ENCODE data around the gene OR2J3. TPM values are rescaled to one million over a fixed set of nuclear protein-coding genes. Genes with fewer than 3 reads are reported as not detected.
"Not testable (repeated sequence)": the region's sequence is repeated elsewhere in the genome, so short reads cannot be mapped to it uniquely, and the experiment has no call there.

OR2J3 gene
- total and polyA plus RNA-seq, 3 experiments from 2014 or later, result not detected

GRCh38 chr6:29099190-29099589 is 8.7 kb upstream of the OR2J3 start, which contains the start of gene OR2J1:
Gene OR2J1 (plus strand): TSS chr6:29099490. CDS start chr6:29100943, 1,453 bp downstream.
- Histone ChIP-seq H3K27ac (ENCODE audit: low read depth, low read length) (no peak within 1 kb of the TSS), H3K27me3 (ENCODE audit: insufficient read depth, low read length, poor library complexity, severe bottlenecking) (no peaks in the 10 kb centered on the region), H3K36me3 (ENCODE audit: insufficient read depth, low read length) (no peaks in the 10 kb centered on the region), H3K9me3 (ENCODE audit: low read length) (no peaks in the 10 kb centered on the region), H3K4me1 (ENCODE audit: insufficient read depth, low read length) (no peaks in the 10 kb centered on the region), H3K4me3 (ENCODE audit: low read length) (no peak within 1 kb of the TSS)
- ChIA-PET CTCF (no interaction called here), POLR2A (interaction anchor here (0.6 kb wide), 1 partner anchor 1208 kb away, joined by 4 read pairs; no protein-coding TSS in a partner anchor)
- Mint-ChIP-seq H3K9me3 (peaks cover 0 to 1% (median 0%) of the 10 kb centered on the region in 5 donors), H3K36me3 (no peaks in the 10 kb centered on the region), H3K27ac (no peak within 1 kb of the TSS), H3K4me3 (no peak within 1 kb of the TSS), H3K27me3 (peaks cover 12 to 25% of the 10 kb centered on the region in 2 donors), H3K4me1 (no peaks in the 10 kb centered on the region)
- DNase-seq, result no peak

GRCh38 chr6:29112135-29112534 is 4.3 kb downstream of the OR2J3 start:
- peaks cover 5 to 41% of the 10 kb centered on the region in 2 donors for H3K27me3 Mint-ChIP-seq
- Histone ChIP-seq H3K9me3 (ENCODE audit: low read length) (no peaks in the 10 kb centered on the region), H3K4me3 (ENCODE audit: low read length) (no peak overlapping the region), H3K4me1 (ENCODE audit: insufficient read depth, low read length) (no peaks in the 10 kb centered on the region), H3K27ac (ENCODE audit: low read depth, low read length) (no peak overlapping the region), H3K27me3 (ENCODE audit: insufficient read depth, low read length, poor library complexity, severe bottlenecking) (no peaks in the 10 kb centered on the region), H3K36me3 (ENCODE audit: insufficient read depth, low read length) (no peaks in the 10 kb centered on the region)
- ChIA-PET CTCF (no interaction called here), POLR2A (no interaction called here)
- H3K36me3 Mint-ChIP-seq, result no peaks in the 10 kb centered on the region
- H3K27ac Mint-ChIP-seq, result peak overlapping the region in 1 of 8 donors; percentile 60
- DNase-seq, result no peak
- H3K4me3 Mint-ChIP-seq, result no peak overlapping the region
- H3K4me1 Mint-ChIP-seq, result no peaks in the 10 kb centered on the region
- H3K9me3 Mint-ChIP-seq, result no peaks in the 10 kb centered on the region

- POLR2A ChIA-PET; H3K9me3 ChIP-seq (ENCODE audit: low read length); H3K36me3 Mint-ChIP-seq; H3K27ac ChIP-seq (ENCODE audit: low read depth, low read length); H3K4me1 ChIP-seq (ENCODE audit: insufficient read depth, low read length); H3K4me3 ChIP-seq (ENCODE audit: low read length); DNase-seq; H3K4me3 Mint-ChIP-seq; H3K27me3 ChIP-seq (ENCODE audit: insufficient read depth, low read length, poor library complexity, severe bottlenecking); CTCF ChIA-PET; H3K4me1 Mint-ChIP-seq; H3K36me3 ChIP-seq (ENCODE audit: insufficient read depth, low read length); H3K9me3 Mint-ChIP-seq; H3K27ac Mint-ChIP-seq: not testable (repeated sequence)
- peaks cover 9 to 57% of the 10 kb centered on the region in 2 donors for H3K27me3 Mint-ChIP-seq
Observed at GRCh38 chr6:29114964-29115363, 7.1 kb downstream of the OR2J3 start.

- no peak overlapping the region for H3K4me3 Mint-ChIP-seq
- H3K36me3 Mint-ChIP-seq, result no peaks in the 10 kb centered on the region
- Histone ChIP-seq H3K9me3 (ENCODE audit: low read length) (no peaks in the 10 kb centered on the region), H3K27me3 (ENCODE audit: insufficient read depth, low read length, poor library complexity, severe bottlenecking) (no peaks in the 10 kb centered on the region), H3K36me3 (ENCODE audit: insufficient read depth, low read length) (no peaks in the 10 kb centered on the region), H3K27ac (ENCODE audit: low read depth, low read length) (no peak overlapping the region), H3K4me1 (ENCODE audit: insufficient read depth, low read length) (no peaks in the 10 kb centered on the region), H3K4me3 (ENCODE audit: low read length) (no peak overlapping the region)
- no peak for DNase-seq
- ChIA-PET CTCF (no interaction called here), POLR2A (no interaction called here)
- H3K9me3 Mint-ChIP-seq, result no peaks in the 10 kb centered on the region
- no peak overlapping the region for H3K27ac Mint-ChIP-seq
- no peaks in the 10 kb centered on the region for H3K4me1 Mint-ChIP-seq
- peaks cover 18 to 42% of the 10 kb centered on the region in 2 donors for H3K27me3 Mint-ChIP-seq
Observed at GRCh38 chr6:29129326-29130012, 21.6 kb downstream of the OR2J3 start.

GRCh38 chr6:29130644-29131043 is 22.8 kb downstream of the OR2J3 start:
- H3K27ac Mint-ChIP-seq, result no peak overlapping the region
- CTCF ChIA-PET, result no interaction called here

GRCh38 chr6:29131691-29132090 is 23.8 kb downstream of the OR2J3 start:
- ChIA-PET CTCF (no interaction called here), POLR2A (no interaction called here)
- no peak overlapping the region for H3K4me3 Mint-ChIP-seq
- no peaks in the 10 kb centered on the region for H3K36me3 Mint-ChIP-seq
- no peak for DNase-seq
- no peaks in the 10 kb centered on the region for H3K36me3 ChIP-seq (ENCODE audit: insufficient read depth, low read length)
- H3K27me3 Mint-ChIP-seq, result peaks cover 15 to 46% of the 10 kb centered on the region in 2 donors
- no peak overlapping the region for H3K27ac Mint-ChIP-seq
- H3K4me1 Mint-ChIP-seq, result no peaks in the 10 kb centered on the region
- H3K4me3 ChIP-seq (ENCODE audit: low read length), result no peak overlapping the region
- no peak overlapping the region for H3K27ac ChIP-seq (ENCODE audit: low read depth, low read length)
- H3K9me3 ChIP-seq (ENCODE audit: low read length), result no peaks in the 10 kb centered on the region
- no peaks in the 10 kb centered on the region for H3K9me3 Mint-ChIP-seq
- no peaks in the 10 kb centered on the region for H3K4me1 ChIP-seq (ENCODE audit: insufficient read depth, low read length)
- no peaks in the 10 kb centered on the region for H3K27me3 ChIP-seq (ENCODE audit: insufficient read depth, low read length, poor library complexity, severe bottlenecking)

More at GRCh38 chr6:29130644-29131043, 22.8 kb downstream of the OR2J3 start:
- DNase-seq, result no peak
- Mint-ChIP-seq H3K4me1 (no peaks in the 10 kb centered on the region), H3K9me3 (no peaks in the 10 kb centered on the region), H3K27me3 (peaks cover 20 to 46% of the 10 kb centered on the region in 2 donors), H3K4me3 (no peak overlapping the region), H3K36me3 (no peaks in the 10 kb centered on the region)
- Histone ChIP-seq H3K27ac (ENCODE audit: low read depth, low read length) (no peak overlapping the region), H3K9me3 (ENCODE audit: low read length) (no peaks in the 10 kb centered on the region), H3K4me1 (ENCODE audit: insufficient read depth, low read length) (no peaks in the 10 kb centered on the region), H3K4me3 (ENCODE audit: low read length) (no peak overlapping the region), H3K36me3 (ENCODE audit: insufficient read depth, low read length) (no peaks in the 10 kb centered on the region), H3K27me3 (ENCODE audit: insufficient read depth, low read length, poor library complexity, severe bottlenecking) (no peaks in the 10 kb centered on the region)
- POLR2A ChIA-PET, result no interaction called here

- Mint-ChIP-seq H3K4me1 (no peaks in the 10 kb centered on the region), H3K27ac (no peak overlapping the region), H3K4me3 (no peak overlapping the region), H3K27me3 (peaks cover 8 to 41% of the 10 kb centered on the region in 2 donors), H3K36me3 (no peaks in the 10 kb centered on the region), H3K9me3 (peaks cover 0 to 4% (median 0%) of the 10 kb centered on the region in 5 donors)
- H3K27me3 ChIP-seq (ENCODE audit: insufficient read depth, low read length, poor library complexity, severe bottlenecking), result no peaks in the 10 kb centered on the region
- no peaks in the 10 kb centered on the region for H3K4me1 ChIP-seq (ENCODE audit: insufficient read depth, low read length)
- no peak overlapping the region for H3K27ac ChIP-seq (ENCODE audit: low read depth, low read length)
- ChIA-PET POLR2A (no interaction called here), CTCF (no interaction called here)
- H3K36me3 ChIP-seq (ENCODE audit: insufficient read depth, low read length), result no peaks in the 10 kb centered on the region
- no peaks in the 10 kb centered on the region for H3K9me3 ChIP-seq (ENCODE audit: low read length)
- no peak overlapping the region for H3K4me3 ChIP-seq (ENCODE audit: low read length)
- no peak for DNase-seq
Observed at GRCh38 chr6:29137724-29138123, 29.9 kb downstream of the OR2J3 start.

GRCh38 chr6:29141606-29142005 is 33.7 kb downstream of the OR2J3 start:
- H3K4me3 Mint-ChIP-seq, result no peak overlapping the region
- no peak overlapping the region for H3K27ac ChIP-seq (ENCODE audit: low read depth, low read length)
- H3K27me3 Mint-ChIP-seq, result peaks cover 5 to 36% of the 10 kb centered on the region in 2 donors
- no peaks in the 10 kb centered on the region for H3K36me3 ChIP-seq (ENCODE audit: insufficient read depth, low read length)
- no peak overlapping the region for H3K4me3 ChIP-seq (ENCODE audit: low read length)
- H3K4me1 Mint-ChIP-seq, result no peaks in the 10 kb centered on the region
- no peaks in the 10 kb centered on the region for H3K36me3 Mint-ChIP-seq
- H3K27me3 ChIP-seq (ENCODE audit: insufficient read depth, low read length, poor library complexity, severe bottlenecking), result no peaks in the 10 kb centered on the region
- H3K4me1 ChIP-seq (ENCODE audit: insufficient read depth, low read length), result no peaks in the 10 kb centered on the region
- no peak overlapping the region for H3K27ac Mint-ChIP-seq
- ChIA-PET POLR2A (no interaction called here), CTCF (no interaction called here)
- DNase-seq, result no peak
- H3K9me3 ChIP-seq (ENCODE audit: low read length), result no peaks in the 10 kb centered on the region
- H3K9me3 Mint-ChIP-seq, result peaks cover 0 to 4% (median 3%) of the 10 kb centered on the region in 5 donors

Measured in CD8-positive, alpha-beta memory T cell (primary cell).